HL-60/S4 (cell line): ENCODE measurements around the gene TBCD.
"Not testable (repeated sequence)": the region's sequence is repeated elsewhere in the genome, so short reads cannot be mapped to it uniquely, and the experiment has no call there.

Source experiments
- in situ Hi-C: fragments of 300-500 bp; cut with MboI; formaldehyde crosslinking; loops from 2 replicates; pipeline ENCODE4 v1.14.3; 2022; ENCODE audit warnings: low sequenced_read_pairs

The TBCD gene

GRCh38 chr17:82963104-82963950 is 211.5 kb downstream of the TBCD start:
- in situ Hi-C loops, result no loop called here

GRCh38 chr17:82964451-82964850 is 212.6 kb downstream of the TBCD start:
- in situ Hi-C loops, result not testable (repeated sequence)

GRCh38 chr17:82964851-82965341 is 213.0 kb downstream of the TBCD start:
- in situ Hi-C loops, result no loop called here

- in situ Hi-C loops, result no loop called here
Measured at GRCh38 chr17:82965371-82965770, 213.5 kb downstream of the TBCD start.

GRCh38 chr17:82966415-82966814 is 214.6 kb downstream of the TBCD start:
- in situ Hi-C loops, result no loop called here

GRCh38 chr17:82967268-82968032 is 215.6 kb downstream of the TBCD start:
- in situ Hi-C loops, result no loop called here

GRCh38 chr17:82968033-82968841 is 216.4 kb downstream of the TBCD start:
- in situ Hi-C loops, result not testable (repeated sequence)

GRCh38 chr17:82970067-82970466 is 218.2 kb downstream of the TBCD start:
- in situ Hi-C loops, result no loop called here

GRCh38 chr17:82970818-82971590 is 219.1 kb downstream of the TBCD start:
- in situ Hi-C loops, result no loop called here

GRCh38 chr17:82972836-82973372 is 221.0 kb downstream of the TBCD start:
- in situ Hi-C loops, result no loop called here

GRCh38 chr17:82973456-82974135 is 221.7 kb downstream of the TBCD start:
- in situ Hi-C loops, result no loop called here

- in situ Hi-C loops, result no loop called here
Measured at GRCh38 chr17:82974136-82974952, 222.5 kb downstream of the TBCD start.

GRCh38 chr17:82976982-82977488 is 225.2 kb downstream of the TBCD start:
- in situ Hi-C loops, result no loop called here

- in situ Hi-C loops, result no loop called here
Measured at GRCh38 chr17:82977606-82978005, 225.7 kb downstream of the TBCD start.

GRCh38 chr17:82978765-82979349 is 227.0 kb downstream of the TBCD start:
- in situ Hi-C loops, result no loop called here

- in situ Hi-C loops, result no loop called here
Measured at GRCh38 chr17:82979718-82980117, 227.9 kb downstream of the TBCD start.

GRCh38 chr17:82980632-82981031 is 228.8 kb downstream of the TBCD start:
- in situ Hi-C loops, result no loop called here

- in situ Hi-C loops, result no loop called here
Measured at GRCh38 chr17:82981141-82981730, 229.4 kb downstream of the TBCD start.
